GM12878 (cell line): ENCODE data around the gene TMEM132D.

Experiments used
- CHD1 ChIP-seq: IDR thresholded peaks from 2 replicates; pipeline ENCODE4 v1.6.1; 2012; ENCODE audit warnings: low read depth, low read length, improper control_type of control experiment
- CTCF ChIP-seq, 3 experiments: IDR thresholded peaks in 2 of 3; conservative IDR thresholded peaks in 1 of 3; 2 replicates each; pipeline ENCODE4 v1.5.1; 2011; ENCODE audit warnings: low read depth in 3 of 3, low read length in 3 of 3, mild to moderate bottlenecking in 3 of 3, control low read depth in 2 of 3, moderate library complexity in 2 of 3, inconsistent platforms in 1 of 3, mixed read lengths in 1 of 3; ENCODE audit not compliant: control insufficient read depth in 2 of 3, insufficient read depth in 1 of 3; ENCODE audit errors: extremely low read depth in 1 of 3
- POLR2AphosphoS5 ChIP-seq: IDR thresholded peaks from 2 replicates; pipeline ENCODE4 v1.6.1; 2011; ENCODE audit warnings: mild to moderate bottlenecking, low read length, inconsistent platforms
- SMAD5 ChIP-seq: IDR thresholded peaks from 2 replicates; pipeline ENCODE4 v1.6.1; 2016; ENCODE audit warnings: antibody characterized with exemption, low read depth
- TAF1 ChIP-seq: IDR thresholded peaks from 2 replicates; pipeline ENCODE4 v1.6.1; 2011; ENCODE audit warnings: mild to moderate bottlenecking, low read depth, low read length, borderline replicate concordance
- ZNF274 ChIP-seq: IDR thresholded peaks from one replicate; pipeline ENCODE4 v1.8.0; 2011; ENCODE audit not compliant: insufficient read length, insufficient read depth

DNA sequence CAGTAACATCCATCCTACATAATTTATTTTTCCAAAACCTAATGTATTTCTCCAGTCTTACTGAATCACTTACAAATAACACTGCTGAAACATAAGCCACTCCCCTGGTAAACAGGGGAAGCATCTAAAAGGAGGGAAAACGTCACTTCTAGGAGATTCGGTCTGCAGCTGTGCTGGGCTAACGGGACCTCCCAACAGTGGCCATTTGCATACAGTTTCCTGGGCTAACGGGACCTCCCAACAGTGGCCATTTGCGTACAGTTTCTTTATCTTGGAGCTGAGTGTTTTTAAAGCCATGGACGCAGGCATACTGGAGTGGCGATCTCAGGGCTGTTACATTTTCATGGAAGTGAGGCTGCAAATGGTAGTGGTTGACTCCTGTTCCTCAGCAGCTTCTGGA is 242.9 kb downstream of the TMEM132D start:
- no peak for TF ChIP-seq ZNF274
- TF ChIP-seq POLR2AphosphoS5: no peak
- no peak for TF ChIP-seq CTCF (IDR thresholded peaks at IDR 0.05 in 2 of 3, conservative IDR thresholded peaks at IDR 0.05 in 1 of 3; ENCODE audit: control insufficient read depth in 2 of 3, extremely low read depth in 1 of 3, insufficient read depth in 1 of 3, low read depth in 3 of 3, low read length in 3 of 3)
- no peak for TF ChIP-seq TAF1
- no peak for TF ChIP-seq SMAD5
- no peak for TF ChIP-seq CHD1
